ENCODE data around the gene MUSK. TPM values are rescaled to one million over a fixed set of nuclear protein-coding genes. Genes with fewer than 3 reads are reported as not detected.

Gene MUSK
- total RNA-seq, 1 donor from 2014 or later: not detected

GRCh38 chr9:110728058-110728457 lies 59.5 kb downstream of the MUSK start:
- Histone ChIP-seq H3K27me3 (ENCODE audit: control insufficient read depth, insufficient read depth, low read length) (no peaks in the 10 kb centered on the region), H3K4me3 (ENCODE audit: low read depth, low read length) (no peak overlapping the region), H3K36me3 (ENCODE audit: control insufficient read depth, insufficient read depth, low read length) (no peaks in the 10 kb centered on the region)
- no peak for DNase-seq (ENCODE audit: low read depth)
- TF ChIP-seq CTCF (IDR thresholded peaks at IDR 0.05; ENCODE audit: insufficient read depth, low read length, poor library complexity, severe bottlenecking): no peak

GRCh38 chr9:110729641-110730040 lies 61.0 kb downstream of the MUSK start:
- H3K27me3 ChIP-seq (ENCODE audit: control insufficient read depth, insufficient read depth, low read length): no peaks in the 10 kb centered on the region
- no peak for TF ChIP-seq CTCF (IDR thresholded peaks at IDR 0.05; ENCODE audit: insufficient read depth, low read length, poor library complexity, severe bottlenecking)
- no peak for DNase-seq (ENCODE audit: low read depth)
- H3K4me3 ChIP-seq (ENCODE audit: low read depth, low read length): no peak overlapping the region
- H3K36me3 ChIP-seq (ENCODE audit: control insufficient read depth, insufficient read depth, low read length): no peaks in the 10 kb centered on the region

GRCh38 chr9:110731437-110732028 lies 62.9 kb downstream of the MUSK start:
- no peak for DNase-seq (ENCODE audit: low read depth)
- Histone ChIP-seq H3K36me3 (ENCODE audit: control insufficient read depth, insufficient read depth, low read length) (no peaks in the 10 kb centered on the region), H3K27me3 (ENCODE audit: control insufficient read depth, insufficient read depth, low read length) (no peaks in the 10 kb centered on the region), H3K4me3 (ENCODE audit: low read depth, low read length) (no peak overlapping the region)
- TF ChIP-seq CTCF (IDR thresholded peaks at IDR 0.05; ENCODE audit: insufficient read depth, low read length, poor library complexity, severe bottlenecking): no peak

GRCh38 chr9:110738982-110739381 lies 70.4 kb downstream of the MUSK start:
- no peak for TF ChIP-seq CTCF (IDR thresholded peaks at IDR 0.05; ENCODE audit: insufficient read depth, low read length, poor library complexity, severe bottlenecking)
- H3K36me3 ChIP-seq (ENCODE audit: control insufficient read depth, insufficient read depth, low read length): no peaks in the 10 kb centered on the region
- H3K4me3 ChIP-seq (ENCODE audit: low read depth, low read length): no peak overlapping the region
- no peaks in the 10 kb centered on the region for H3K27me3 ChIP-seq (ENCODE audit: control insufficient read depth, insufficient read depth, low read length)
- no peak for DNase-seq (ENCODE audit: low read depth)

- no peak for TF ChIP-seq CTCF (IDR thresholded peaks at IDR 0.05; ENCODE audit: insufficient read depth, low read length, poor library complexity, severe bottlenecking)
- no peak for DNase-seq (ENCODE audit: low read depth)
- H3K4me3 ChIP-seq (ENCODE audit: low read depth, low read length): no peak overlapping the region
Measured at GRCh38 chr9:110742741-110743371, 74.3 kb downstream of the MUSK start.

More at GRCh38 chr9:110742741-110743371, 74.3 kb downstream of the MUSK start:
- no peaks in the 10 kb centered on the region for H3K36me3 ChIP-seq (ENCODE audit: control insufficient read depth, insufficient read depth, low read length)
- H3K27me3 ChIP-seq (ENCODE audit: control insufficient read depth, insufficient read depth, low read length): no peaks in the 10 kb centered on the region

Data from kidney epithelial cell (primary cell).